ENCODE data around the gene PTPRG.
"Not testable (repeated sequence)": the region's sequence is repeated elsewhere in the genome, so short reads cannot be mapped to it uniquely, and the experiment has no call there.

Gene PTPRG

DNA sequence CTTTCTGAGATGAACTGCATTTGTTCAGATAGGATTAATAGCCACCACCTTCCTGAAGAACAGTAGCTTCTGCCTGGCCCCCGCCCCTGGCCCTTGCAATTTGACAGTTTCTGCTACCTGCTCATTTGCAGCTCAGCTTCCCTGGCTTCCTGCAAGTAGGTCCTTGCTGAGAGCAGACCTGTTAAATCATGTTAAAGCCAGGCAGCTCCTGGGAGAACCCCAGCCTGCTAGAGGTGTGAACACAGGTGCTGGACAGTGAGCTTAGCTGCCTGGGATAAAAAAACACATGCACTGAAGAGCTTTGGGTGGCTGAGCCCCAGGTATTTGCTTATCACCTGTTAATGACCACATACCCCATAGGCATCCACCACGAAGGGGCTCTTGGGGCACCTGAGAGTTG lies 143.4 kb downstream of the PTPRG start:
- in situ Hi-C loops (cut with HindIII; ENCODE audit: low sequenced_read_pairs): no loop called here
- no peak overlapping the region for H3K4me3 ChIP-seq (ENCODE audit: low read depth, low read length)
- DNase-seq (ENCODE audit: low read depth): no peak
- TF ChIP-seq, protein P1, sequence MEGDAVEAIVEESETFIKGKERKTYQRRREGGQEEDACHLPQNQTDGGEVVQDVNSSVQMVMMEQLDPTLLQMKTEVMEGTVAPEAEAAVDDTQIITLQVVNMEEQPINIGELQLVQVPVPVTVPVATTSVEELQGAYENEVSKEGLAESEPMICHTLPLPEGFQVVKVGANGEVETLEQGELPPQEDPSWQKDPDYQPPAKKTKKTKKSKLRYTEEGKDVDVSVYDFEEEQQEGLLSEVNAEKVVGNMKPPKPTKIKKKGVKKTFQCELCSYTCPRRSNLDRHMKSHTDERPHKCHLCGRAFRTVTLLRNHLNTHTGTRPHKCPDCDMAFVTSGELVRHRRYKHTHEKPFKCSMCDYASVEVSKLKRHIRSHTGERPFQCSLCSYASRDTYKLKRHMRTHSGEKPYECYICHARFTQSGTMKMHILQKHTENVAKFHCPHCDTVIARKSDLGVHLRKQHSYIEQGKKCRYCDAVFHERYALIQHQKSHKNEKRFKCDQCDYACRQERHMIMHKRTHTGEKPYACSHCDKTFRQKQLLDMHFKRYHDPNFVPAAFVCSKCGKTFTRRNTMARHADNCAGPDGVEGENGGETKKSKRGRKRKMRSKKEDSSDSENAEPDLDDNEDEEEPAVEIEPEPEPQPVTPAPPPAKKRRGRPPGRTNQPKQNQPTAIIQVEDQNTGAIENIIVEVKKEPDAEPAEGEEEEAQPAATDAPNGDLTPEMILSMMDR (IDR thresholded peaks at IDR 0.05; ENCODE audit: low read depth, low read length, missing control alignments): no peak

DNA sequence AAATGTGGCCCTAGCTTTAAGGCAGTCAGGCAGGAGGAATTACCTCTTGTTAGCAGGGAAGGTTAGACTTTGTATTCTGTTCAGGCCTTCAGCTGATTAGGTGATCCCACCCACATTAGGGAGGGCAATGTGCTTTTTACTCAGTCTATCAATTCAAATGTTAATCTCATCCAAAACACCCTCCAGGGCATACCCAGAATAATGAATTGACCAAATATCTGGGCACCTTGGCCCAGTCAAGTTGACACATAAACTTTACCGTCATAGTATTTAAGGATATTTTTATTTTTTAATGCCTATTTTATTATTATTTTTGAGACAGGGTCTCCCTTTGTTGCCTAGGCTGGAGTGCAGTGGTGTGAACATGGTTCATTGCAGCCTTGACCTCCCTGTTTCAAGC lies 146.1 kb downstream of the PTPRG start:
- no peak for DNase-seq (ENCODE audit: low read depth)
- in situ Hi-C loops (cut with HindIII; ENCODE audit: low sequenced_read_pairs): no loop called here
- TF ChIP-seq, protein P1 (IDR thresholded peaks at IDR 0.05; ENCODE audit: low read depth, low read length, missing control alignments): no peak
- no peak overlapping the region for H3K4me3 ChIP-seq (ENCODE audit: low read depth, low read length)

GRCh38 chr3:61710920-61711319 lies 149.5 kb downstream of the PTPRG start:
- in situ Hi-C loops (cut with HindIII; ENCODE audit: low sequenced_read_pairs); H3K4me3 ChIP-seq (ENCODE audit: low read depth, low read length); DNase-seq (ENCODE audit: low read depth): not testable (repeated sequence)

DNA sequence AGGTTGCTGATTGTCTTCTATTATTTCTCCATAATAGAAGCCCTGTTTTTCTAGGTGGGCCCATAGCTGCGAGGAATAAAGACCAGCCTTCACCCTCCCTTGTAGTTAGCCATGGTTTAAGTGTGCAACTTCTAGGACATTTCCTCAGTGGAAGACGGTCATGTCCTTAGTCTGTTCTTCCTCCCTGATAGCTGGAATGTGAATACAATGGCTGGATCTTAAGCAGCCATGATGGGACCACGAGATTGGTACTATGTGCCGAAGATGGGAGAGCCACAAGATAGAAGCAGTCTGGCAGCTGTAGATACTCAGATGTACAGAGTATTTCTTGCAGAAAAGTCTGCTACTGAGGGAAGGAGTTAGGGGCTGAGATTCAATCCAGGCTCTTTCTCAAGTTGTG lies 152.9 kb downstream of the PTPRG start:
- in situ Hi-C loops (cut with HindIII; ENCODE audit: low sequenced_read_pairs): no loop called here
- TF ChIP-seq, protein P1 (IDR thresholded peaks at IDR 0.05; ENCODE audit: low read depth, low read length, missing control alignments): no peak
- DNase-seq (ENCODE audit: low read depth): no peak
- no peak overlapping the region for H3K4me3 ChIP-seq (ENCODE audit: low read depth, low read length)

DNA sequence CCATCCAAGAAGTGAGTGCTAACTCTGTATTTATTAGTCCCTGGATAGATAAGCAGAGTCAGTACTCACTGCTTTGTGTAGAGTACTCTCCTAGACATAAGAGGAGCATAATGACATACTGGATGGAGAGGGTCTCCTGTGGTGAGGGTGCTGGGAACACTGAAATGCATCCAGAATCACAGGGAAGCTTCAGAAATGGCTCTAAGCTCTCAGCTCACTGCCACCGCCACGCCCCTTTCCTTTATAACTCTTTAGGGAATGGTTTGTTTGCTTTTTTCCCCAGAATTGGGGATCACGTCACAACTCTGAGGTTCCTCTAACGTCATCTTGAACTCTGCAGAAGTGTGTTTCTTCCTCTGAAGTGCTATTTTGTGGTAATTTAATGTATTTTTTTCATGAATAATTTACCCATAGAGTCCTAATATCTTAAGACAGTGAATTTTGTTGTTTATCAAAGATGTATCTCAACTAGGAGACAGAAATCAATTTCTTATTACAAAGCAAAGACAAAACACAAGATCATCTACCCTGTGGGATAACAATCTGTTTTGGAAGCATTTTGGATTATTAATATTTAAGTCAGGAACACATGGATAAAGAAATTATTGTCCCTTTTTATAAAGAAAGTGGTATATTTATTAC lies 154.6 kb downstream of the PTPRG start:
- in situ Hi-C loops (cut with HindIII; ENCODE audit: low sequenced_read_pairs): no loop called here
- no peak for DNase-seq (ENCODE audit: low read depth)
- no peak overlapping the region for H3K4me3 ChIP-seq (ENCODE audit: low read depth, low read length)
- TF ChIP-seq, protein P1 (IDR thresholded peaks at IDR 0.05; ENCODE audit: low read depth, low read length, missing control alignments): no peak

DNA sequence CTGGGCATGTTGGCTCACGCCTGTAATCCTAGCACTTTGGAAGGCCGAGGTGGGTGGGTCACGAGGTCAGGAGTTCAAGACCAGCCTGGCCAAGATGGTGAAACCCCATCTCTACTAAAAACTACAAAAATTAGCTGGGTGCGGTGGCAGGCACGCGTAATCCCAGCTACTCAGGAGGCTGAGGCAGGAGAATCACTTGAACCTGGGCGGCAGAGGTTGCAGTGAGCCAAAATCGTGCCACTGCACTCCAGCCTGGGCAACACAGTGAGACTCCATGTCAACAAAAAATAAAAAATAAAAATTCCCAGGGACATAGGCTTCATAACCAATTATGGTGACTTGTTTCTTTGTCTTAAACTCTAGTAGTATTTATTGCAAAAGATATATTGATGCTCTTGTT lies 155.3 kb downstream of the PTPRG start:
- in situ Hi-C loops (cut with HindIII; ENCODE audit: low sequenced_read_pairs); DNase-seq (ENCODE audit: low read depth); H3K4me3 ChIP-seq (ENCODE audit: low read depth, low read length): not testable (repeated sequence)

DNA sequence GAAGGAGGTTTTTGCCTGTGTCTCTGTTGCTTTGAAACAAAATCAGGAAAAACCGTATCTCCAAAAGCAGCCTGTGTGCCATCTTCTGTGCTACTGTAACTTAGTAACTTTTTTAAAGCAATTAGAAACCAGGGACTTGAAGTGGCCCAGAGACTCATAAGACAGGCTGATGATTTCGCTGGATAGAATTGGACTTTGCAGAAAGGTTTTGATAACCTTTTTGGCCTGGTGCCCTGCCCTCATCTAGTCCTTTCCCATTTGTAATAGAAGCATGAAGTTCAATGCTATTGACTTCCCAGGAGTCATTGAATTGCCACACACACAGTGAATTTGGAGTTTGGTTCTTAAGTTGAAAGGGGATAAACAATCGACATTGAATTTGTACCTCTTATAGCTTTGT lies 157.2 kb downstream of the PTPRG start:
- TF ChIP-seq, protein P1 (IDR thresholded peaks at IDR 0.05; ENCODE audit: low read depth, low read length, missing control alignments): no peak
- in situ Hi-C loops (cut with HindIII; ENCODE audit: low sequenced_read_pairs): no loop called here
- no peak overlapping the region for H3K4me3 ChIP-seq (ENCODE audit: low read depth, low read length)
- DNase-seq (ENCODE audit: low read depth): no peak

All from astrocyte of the cerebellum (primary cell).